Urinary bladder (tissue), 4 donors: Measurements from ENCODE around the gene CTBS. TPM values are rescaled to one million over a fixed set of nuclear protein-coding genes. Genes with fewer than 3 reads are reported as not detected.

Source experiments
- DNase-seq: peaks from one replicate; pipeline ENCODE4 v3.0.0-alpha.2; 2015; ENCODE audit errors: extremely low spot score
- H3K27ac ChIP-seq: one replicate; pipeline ENCODE4 v1.5.1; 2013; ENCODE audit warnings: low read depth, mild to moderate bottlenecking, moderate library complexity
- H3K36me3 ChIP-seq: one replicate; pipeline ENCODE4 v1.6.1; 2013; ENCODE audit warnings: mild to moderate bottlenecking, moderate library complexity; ENCODE audit not compliant: insufficient read depth
- H3K4me1 ChIP-seq: one replicate; pipeline ENCODE4 v1.6.1; 2013; ENCODE audit warnings: mild to moderate bottlenecking, moderate library complexity; ENCODE audit not compliant: insufficient read depth
- H3K4me3 ChIP-seq: one replicate; pipeline ENCODE4 v1.5.1; 2013; ENCODE audit warnings: low read depth, low read length
- WGBS: extraction: QIAGEN DNeasy Blood & Tissue Kit; methylation state at CpG from one replicate; pipeline ENCODE4 v1.1.7; 2013; 5-methylcytosine and 5-hydroxymethylcytosine counted together
- polyA plus RNA-seq: library from polyadenylated mRNA; stranded (reverse); fragments of 200-250 nt; gene quantifications from one replicate; pipeline ENCODE4 v1.2.3, GENCODE V29; 2013
- total RNA-seq: library from RNA; depleted of rRNA; stranded (reverse); fragments of >200 nt; gene quantifications from one replicate; pipeline ENCODE4 v1.2.3, GENCODE V29; 2014
- donor health status: healthy with polysubstance abuse.
- donor health status: healthy.

Gene CTBS
- total and polyA plus RNA-seq, 2 donors: 14.4 to 15.4 TPM

- Histone ChIP-seq H3K4me3 (peak overlapping the region; percentile 75), H3K27ac (peak overlapping the region; percentile 96), H3K4me1 (no peaks in the 10 kb centered on the region), H3K36me3 (no peaks in the 10 kb centered on the region)
- 13% methylated on average over 26 of the region's 26 CpGs for WGBS
- no peak for DNase-seq
These were observed 67.3 kb downstream of the CTBS start for GRCh38 chr1:84506729-84507453.

GRCh38 chr1:84506002-84506728 is 68.1 kb downstream of the CTBS start, which contains the start of the genes GNG5 and SPATA1:
Gene GNG5 (minus strand): TSS chr1:84506581. CDS start chr1:84506091, 490 bp downstream.
Gene SPATA1 (plus strand): TSS chr1:84506386. CDS start chr1:84516360, 9,974 bp downstream.
- DNase-seq: peak; percentile 97
- WGBS: under 1% methylated on average over 60 of the region's 60 CpGs
- peaks cover 1% of the 10 kb centered on the region for H3K36me3 ChIP-seq
- H3K4me1 ChIP-seq: no peaks in the 10 kb centered on the region
- H3K27ac ChIP-seq: peak within 1 kb of the TSS; percentile 97
- H3K4me3 ChIP-seq: peak within 1 kb of the TSS; percentile 75

GRCh38 chr1:84505493-84506001 is 68.7 kb downstream of the CTBS start:
- Histone ChIP-seq H3K27ac (peak overlapping the region; percentile 97), H3K36me3 (peaks cover 1% of the 10 kb centered on the region), H3K4me1 (no peaks in the 10 kb centered on the region), H3K4me3 (peak overlapping the region; percentile 75)
- DNase-seq: no peak
- under 1% methylated on average over 47 of the region's 47 CpGs for WGBS

GRCh38 chr1:84504580-84505492 is 69.4 kb downstream of the CTBS start:
- peak overlapping the region; percentile 75 for H3K4me3 ChIP-seq
- H3K4me1 ChIP-seq: no peaks in the 10 kb centered on the region
- 6% methylated on average over 17 of the region's 17 CpGs for WGBS
- peaks cover 1% of the 10 kb centered on the region for H3K36me3 ChIP-seq
- DNase-seq: peak; percentile 8
- no peak overlapping the region for H3K27ac ChIP-seq

- Histone ChIP-seq H3K4me3 (no peak overlapping the region), H3K4me1 (no peaks in the 10 kb centered on the region), H3K27ac (no peak overlapping the region), H3K36me3 (peaks cover 1% of the 10 kb centered on the region)
- no peak for DNase-seq
- WGBS: 68% methylated on average over 5 of the region's 5 CpGs
These were observed 71.3 kb downstream of the CTBS start for GRCh38 chr1:84502927-84503326.

Other genes starting within 250 kb of the CTBS start
- not detected for gene DNASE2B, start 176.0 kb downstream of the CTBS start, total RNA-seq
- not detected for gene DNASE2B, start 176.0 kb downstream of the CTBS start, polyA plus RNA-seq
- gene RPF1, start 95.2 kb downstream of the CTBS start, total RNA-seq: 42.2 TPM
- gene RPF1, start 95.2 kb downstream of the CTBS start, polyA plus RNA-seq: 38.7 TPM
- gene SPATA1, start 68.1 kb downstream of the CTBS start, total RNA-seq: 1.2 TPM
- gene SPATA1, start 68.1 kb downstream of the CTBS start, polyA plus RNA-seq: 0.24 TPM
- gene GNG5, start 67.9 kb downstream of the CTBS start, total RNA-seq: 27.1 TPM
- gene GNG5, start 67.9 kb downstream of the CTBS start, polyA plus RNA-seq: 121 TPM
- gene SSX2IP, start 116.0 kb upstream of the CTBS start, total RNA-seq: 33.3 TPM
- 8.2 TPM for gene SSX2IP, start 116.0 kb upstream of the CTBS start, polyA plus RNA-seq